SK-N-SH treated with all-trans-retinoic acid at 6 μM for 48 hours (cell line): ENCODE results near the gene PRDM11.

Experiments used
- ATAC-seq: fragments of 200-7000 bp; cut with Tn5 transposase; 3 replicates; pipeline ENCODE4 v1.9.1; 2020; ENCODE audit warnings: mild to moderate bottlenecking, moderate library complexity
- ARNTL ChIP-seq: fragments of 450-650 bp; formaldehyde crosslinking; IDR thresholded peaks from 2 replicates; pipeline ENCODE4 v1.5.0; 2020; ENCODE audit warnings: low read depth, mild to moderate bottlenecking, moderate library complexity, borderline replicate concordance
- BACH2 ChIP-seq: fragments of 250-450 bp; sonication (Bioruptor Pico); IDR thresholded peaks from 2 replicates; pipeline ENCODE4 v1.9.0; 2021; ENCODE audit warnings: mild to moderate bottlenecking, borderline replicate concordance
- CSDC2 ChIP-seq: fragments of 250-450 bp; sonication (Bioruptor Pico); IDR thresholded peaks from 2 replicates; pipeline ENCODE4 v1.5.0; 2020; ENCODE audit warnings: mild to moderate bottlenecking, moderate library complexity
- CSRNP3 ChIP-seq: fragments of 250-450 bp; sonication (Bioruptor Pico); IDR thresholded peaks from 2 replicates; pipeline ENCODE4 v1.5.1; 2021; ENCODE audit warnings: mild to moderate bottlenecking, moderate library complexity
- ESRRG ChIP-seq: fragments of 250-450 bp; sonication (Bioruptor Pico); IDR thresholded peaks from 2 replicates; pipeline ENCODE4 v1.6.1; 2021; ENCODE audit warnings: mild to moderate bottlenecking
- GLIS3 ChIP-seq: fragments of 250-450 bp; sonication (Bioruptor Pico); IDR thresholded peaks from 2 replicates; pipeline ENCODE4 v1.5.0; 2020; ENCODE audit warnings: mild to moderate bottlenecking, moderate library complexity
- ISL1 ChIP-seq: fragments of 250-450 bp; sonication (Bioruptor Pico); IDR thresholded peaks from 2 replicates; pipeline ENCODE4 v2.1.2; 2022; ENCODE audit warnings: mild to moderate bottlenecking, moderate library complexity
- OSR1 ChIP-seq: fragments of 250-450 bp; sonication (Bioruptor Pico); IDR thresholded peaks from 2 replicates; pipeline ENCODE4 v1.8.0; 2022; ENCODE audit warnings: moderate library complexity, mild to moderate bottlenecking, inconsistent platforms
- PPARA ChIP-seq: fragments of 250-450 bp; sonication (Bioruptor Pico); IDR thresholded peaks from 2 replicates; pipeline ENCODE4 v1.5.0; 2020; ENCODE audit warnings: mild to moderate bottlenecking, borderline replicate concordance
- RARB ChIP-seq: fragments of 250-450 bp; sonication (Bioruptor Pico); IDR thresholded peaks from 2 replicates; pipeline ENCODE4 v1.8.0; 2021; ENCODE audit warnings: mild to moderate bottlenecking, moderate library complexity
- SNAI2 ChIP-seq: fragments of 250-450 bp; sonication (Bioruptor Pico); IDR thresholded peaks from 2 replicates; pipeline ENCODE4 v1.5.0; 2020; ENCODE audit warnings: mild to moderate bottlenecking, moderate library complexity
- TCF4 ChIP-seq: fragments of 250-450 bp; sonication (Bioruptor Pico); IDR thresholded peaks from 2 replicates; pipeline ENCODE4 v1.8.0; 2021; ENCODE audit warnings: mild to moderate bottlenecking, moderate library complexity, borderline replicate concordance
- TOX ChIP-seq: fragments of 250-450 bp; sonication (Bioruptor Pico); IDR thresholded peaks from 2 replicates; pipeline ENCODE4 v1.8.0; 2021; ENCODE audit warnings: mild to moderate bottlenecking, moderate library complexity, borderline replicate concordance
- TSHZ2 ChIP-seq: fragments of 250-450 bp; sonication (Bioruptor Pico); IDR thresholded peaks from 2 replicates; pipeline ENCODE4 v1.5.0; 2020; ENCODE audit warnings: mild to moderate bottlenecking, moderate library complexity
- ZFP3 ChIP-seq: fragments of 250-450 bp; sonication (Bioruptor Pico); IDR thresholded peaks from 2 replicates; pipeline ENCODE4 v1.5.0; 2020; ENCODE audit warnings: mild to moderate bottlenecking, moderate library complexity
- ZFP30 ChIP-seq: fragments of 450-650 bp; formaldehyde crosslinking; IDR thresholded peaks from 2 replicates; pipeline ENCODE4 v1.5.0; 2022; ENCODE audit warnings: mild to moderate bottlenecking, moderate library complexity
- ZNF565 ChIP-seq: fragments of 450-650 bp; formaldehyde crosslinking; conservative IDR thresholded peaks from 2 replicates; pipeline ENCODE4 v1.5.0; 2020; ENCODE audit warnings: low read depth, mild to moderate bottlenecking, moderate library complexity
- ZNF70 ChIP-seq: fragments of 450-650 bp; formaldehyde crosslinking; IDR thresholded peaks from 2 replicates; pipeline ENCODE4 v1.5.0; 2020; ENCODE audit warnings: mild to moderate bottlenecking, moderate library complexity
- ZNF8 ChIP-seq: fragments of 450-650 bp; formaldehyde crosslinking; IDR thresholded peaks from 2 replicates; pipeline ENCODE4 v1.5.0; 2020; ENCODE audit warnings: mild to moderate bottlenecking, moderate library complexity
- TF ChIP-seq, protein P1 (sequence below): fragments of 250-450 bp; sonication (Bioruptor Pico); IDR thresholded peaks from 2 replicates; pipeline ENCODE4 v1.8.0; 2021; ENCODE audit warnings: low read depth, mild to moderate bottlenecking, moderate library complexity, borderline replicate concordance
- TF ChIP-seq, protein P2 (sequence below): fragments of 250-450 bp; sonication (Bioruptor Pico); IDR thresholded peaks from 2 replicates; pipeline ENCODE4 v1.8.0; 2020; ENCODE audit warnings: mild to moderate bottlenecking, moderate library complexity, borderline replicate concordance
- TF ChIP-seq, protein P3 (sequence below): fragments of 250-450 bp; sonication (Bioruptor Pico); IDR thresholded peaks from 2 replicates; pipeline ENCODE4 v1.5.1; 2020; ENCODE audit warnings: low read depth, mild to moderate bottlenecking, moderate library complexity

Gene PRDM11

DNA sequence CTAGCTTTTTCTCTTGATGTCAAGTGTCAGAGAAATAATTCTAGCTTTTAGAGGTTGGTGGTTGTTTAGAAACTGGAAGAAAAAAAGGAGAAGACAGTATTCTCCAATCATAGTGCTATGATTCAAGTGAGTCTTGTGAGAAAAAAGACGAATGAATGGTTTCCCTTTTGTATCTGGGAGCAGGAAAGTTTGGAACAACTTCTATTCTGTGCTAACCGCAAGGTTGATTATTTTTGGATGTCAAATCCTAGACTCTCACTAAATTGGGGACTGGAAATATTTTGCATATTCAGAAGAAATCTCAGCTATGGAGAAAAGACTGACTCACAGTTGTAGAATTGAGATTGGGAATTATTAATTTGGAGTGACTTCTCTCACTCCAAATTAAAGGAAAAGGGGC lies 70.5 kb downstream of the PRDM11 start:
- no peak for TF ChIP-seq RARB (CRISPR knock-in tag)
- TF ChIP-seq, protein P1, sequence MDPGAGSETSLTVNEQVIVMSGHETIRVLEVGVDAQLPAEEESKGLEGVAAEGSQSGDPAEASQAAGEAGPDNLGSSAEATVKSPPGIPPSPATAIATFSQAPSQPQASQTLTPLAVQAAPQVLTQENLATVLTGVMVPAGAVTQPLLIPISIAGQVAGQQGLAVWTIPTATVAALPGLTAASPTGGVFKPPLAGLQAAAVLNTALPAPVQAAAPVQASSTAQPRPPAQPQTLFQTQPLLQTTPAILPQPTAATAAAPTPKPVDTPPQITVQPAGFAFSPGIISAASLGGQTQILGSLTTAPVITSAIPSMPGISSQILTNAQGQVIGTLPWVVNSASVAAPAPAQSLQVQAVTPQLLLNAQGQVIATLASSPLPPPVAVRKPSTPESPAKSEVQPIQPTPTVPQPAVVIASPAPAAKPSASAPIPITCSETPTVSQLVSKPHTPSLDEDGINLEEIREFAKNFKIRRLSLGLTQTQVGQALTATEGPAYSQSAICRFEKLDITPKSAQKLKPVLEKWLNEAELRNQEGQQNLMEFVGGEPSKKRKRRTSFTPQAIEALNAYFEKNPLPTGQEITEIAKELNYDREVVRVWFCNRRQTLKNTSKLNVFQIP (CRISPR knock-in tag), result no peak
- TF ChIP-seq ESRRG (CRISPR knock-in tag), result no peak
- no peak for TF ChIP-seq ZNF565 (CRISPR knock-in tag)
- no peak for TF ChIP-seq ZNF8
- TF ChIP-seq ARNTL, result no peak
- TF ChIP-seq ZFP30 (CRISPR knock-in tag), result no peak
- no peak for TF ChIP-seq PPARA
- TF ChIP-seq CSRNP3, result no peak
- no peak for TF ChIP-seq BACH2
- no peak for TF ChIP-seq TOX (CRISPR knock-in tag)
- TF ChIP-seq ISL1 (CRISPR knock-in tag), result no peak
- TF ChIP-seq TSHZ2 (CRISPR knock-in tag), result no peak
- TF ChIP-seq ZFP3 (CRISPR knock-in tag), result no peak
- TF ChIP-seq TCF4 (CRISPR knock-in tag), result no peak
- no peak for TF ChIP-seq ZNF70 (CRISPR knock-in tag)
- no peak for TF ChIP-seq CSDC2 (CRISPR knock-in tag)
- no peak for TF ChIP-seq SNAI2 (CRISPR knock-in tag)
- ATAC-seq, result no peak

GRCh38 chr11:45217991-45218390 lies 71.6 kb downstream of the PRDM11 start:
- no peak for ATAC-seq
- no peak for TF ChIP-seq ZNF565 (CRISPR knock-in tag)
- TF ChIP-seq ZFP30 (CRISPR knock-in tag), result no peak
- TF ChIP-seq TOX (CRISPR knock-in tag), result no peak
- no peak for TF ChIP-seq CSDC2 (CRISPR knock-in tag)
- TF ChIP-seq ZNF70 (CRISPR knock-in tag), result no peak
- TF ChIP-seq OSR1 (CRISPR knock-in tag), result no peak
- TF ChIP-seq ISL1 (CRISPR knock-in tag), result peak; percentile 43; the same call in 1 of the 2 replicates
- no peak for TF ChIP-seq PPARA

DNA sequence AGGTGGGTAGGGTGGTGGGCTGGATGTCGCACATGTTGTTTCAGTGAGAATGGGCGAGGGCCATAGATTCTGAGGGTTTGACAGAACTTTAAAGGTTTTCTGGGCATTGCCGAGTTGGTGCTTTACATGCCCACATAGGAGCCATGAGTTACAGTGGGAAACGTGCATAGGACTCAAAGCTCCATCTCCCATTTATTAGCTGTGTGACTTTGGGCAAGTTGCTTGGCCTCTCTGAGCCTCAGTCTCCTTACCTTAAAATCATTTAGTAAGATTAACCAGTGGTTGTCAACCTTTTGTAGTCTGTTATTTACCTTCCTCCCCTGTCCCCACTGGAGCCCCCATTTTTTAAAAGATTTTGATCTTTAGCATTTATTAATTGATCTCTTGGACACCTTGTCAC lies 72.3 kb downstream of the PRDM11 start:
- no peak for ATAC-seq
- TF ChIP-seq, protein P2, sequence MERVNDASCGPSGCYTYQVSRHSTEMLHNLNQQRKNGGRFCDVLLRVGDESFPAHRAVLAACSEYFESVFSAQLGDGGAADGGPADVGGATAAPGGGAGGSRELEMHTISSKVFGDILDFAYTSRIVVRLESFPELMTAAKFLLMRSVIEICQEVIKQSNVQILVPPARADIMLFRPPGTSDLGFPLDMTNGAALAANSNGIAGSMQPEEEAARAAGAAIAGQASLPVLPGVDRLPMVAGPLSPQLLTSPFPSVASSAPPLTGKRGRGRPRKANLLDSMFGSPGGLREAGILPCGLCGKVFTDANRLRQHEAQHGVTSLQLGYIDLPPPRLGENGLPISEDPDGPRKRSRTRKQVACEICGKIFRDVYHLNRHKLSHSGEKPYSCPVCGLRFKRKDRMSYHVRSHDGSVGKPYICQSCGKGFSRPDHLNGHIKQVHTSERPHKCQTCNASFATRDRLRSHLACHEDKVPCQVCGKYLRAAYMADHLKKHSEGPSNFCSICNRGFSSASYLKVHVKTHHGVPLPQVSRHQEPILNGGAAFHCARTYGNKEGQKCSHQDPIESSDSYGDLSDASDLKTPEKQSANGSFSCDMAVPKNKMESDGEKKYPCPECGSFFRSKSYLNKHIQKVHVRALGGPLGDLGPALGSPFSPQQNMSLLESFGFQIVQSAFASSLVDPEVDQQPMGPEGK (CRISPR knock-in tag), result no peak

GRCh38 chr11:45219411-45219810 lies 73.0 kb downstream of the PRDM11 start:
- ATAC-seq, result no peak
- TF ChIP-seq CSDC2 (CRISPR knock-in tag), result no peak
- no peak for TF ChIP-seq TSHZ2 (CRISPR knock-in tag)
- TF ChIP-seq ZNF8, result no peak
- no peak for TF ChIP-seq ESRRG (CRISPR knock-in tag)
- TF ChIP-seq ZFP3 (CRISPR knock-in tag), result no peak
- TF ChIP-seq OSR1 (CRISPR knock-in tag), result no peak
- no peak for TF ChIP-seq GLIS3 (CRISPR knock-in tag)
- TF ChIP-seq, protein P2 (CRISPR knock-in tag), result no peak
- TF ChIP-seq, protein P3, sequence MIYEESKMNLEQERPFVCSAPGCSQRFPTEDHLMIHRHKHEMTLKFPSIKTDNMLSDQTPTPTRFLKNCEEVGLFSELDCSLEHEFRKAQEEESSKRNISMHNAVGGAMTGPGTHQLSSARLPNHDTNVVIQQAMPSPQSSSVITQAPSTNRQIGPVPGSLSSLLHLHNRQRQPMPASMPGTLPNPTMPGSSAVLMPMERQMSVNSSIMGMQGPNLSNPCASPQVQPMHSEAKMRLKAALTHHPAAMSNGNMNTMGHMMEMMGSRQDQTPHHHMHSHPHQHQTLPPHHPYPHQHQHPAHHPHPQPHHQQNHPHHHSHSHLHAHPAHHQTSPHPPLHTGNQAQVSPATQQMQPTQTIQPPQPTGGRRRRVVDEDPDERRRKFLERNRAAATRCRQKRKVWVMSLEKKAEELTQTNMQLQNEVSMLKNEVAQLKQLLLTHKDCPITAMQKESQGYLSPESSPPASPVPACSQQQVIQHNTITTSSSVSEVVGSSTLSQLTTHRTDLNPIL (CRISPR knock-in tag), result no peak
- no peak for TF ChIP-seq SNAI2 (CRISPR knock-in tag)
- no peak for TF ChIP-seq PPARA
